Breast epithelium (tissue), 3 donors: ENCODE measurements around the gene COX10.
"Not testable (repeated sequence)": the region's sequence is repeated elsewhere in the genome, so short reads cannot be mapped to it uniquely, and the experiment has no call there.

Experiments used
- POLR2A ChIP-seq: fragments of 450-650 bp; IDR thresholded peaks from one replicate; pipeline ENCODE4 v1.6.1; 2016; ENCODE audit warnings: antibody characterized with exemption, mild to moderate bottlenecking, moderate library complexity
- POLR2AphosphoS5 ChIP-seq, 3 donors: sonication (generic); formaldehyde crosslinking; IDR thresholded peaks; one replicate each; pipeline ENCODE4 v1.6.1; 2017; ENCODE audit warnings: antibody characterized with exemption in 3 of 3

DNA sequence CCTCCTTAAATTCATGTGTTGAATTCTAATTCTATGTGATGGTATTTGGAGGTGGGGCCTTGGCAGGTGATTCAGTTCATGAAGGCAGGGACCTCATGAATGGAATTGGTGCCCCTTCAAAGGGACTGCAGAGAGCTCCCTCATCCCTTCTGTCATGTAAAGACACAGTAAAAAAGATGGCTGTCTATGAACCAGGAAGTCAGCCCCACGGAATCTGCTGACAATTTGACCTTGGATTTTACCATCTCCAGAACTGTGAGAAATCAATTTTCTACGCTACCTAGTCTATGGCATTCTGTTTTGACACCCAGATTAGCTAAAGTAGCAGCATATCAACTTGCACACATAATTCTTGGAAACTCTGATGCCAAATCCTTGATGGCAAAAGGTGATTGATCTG, 165.7 kb downstream of the COX10 start:
- not testable (repeated sequence) for TF ChIP-seq POLR2A; POLR2AphosphoS5 (IDR thresholded peaks at IDR 0.05)
